Dendritic cell treated with granulocyte-macrophage colony-stimulating factor and Interleukin-4, amounts not matched to agents 40 ng/mL and 50 ng/mL, for 4 days (primary cell): Measurements from ENCODE around the gene RCBTB2.
A peak's percentile ranks its signal among the peaks of the same experiment; 100 is the strongest.

Experiments used
- H3K27ac Mint-ChIP-seq: one replicate; pipeline ENCODE4 v1.8.0; 2022; ENCODE audit warnings: mild to moderate bottlenecking, mixed read lengths
- H3K27me3 Mint-ChIP-seq: one replicate; pipeline ENCODE4 v1.8.0; 2022; ENCODE audit warnings: mild to moderate bottlenecking, mixed read lengths
- H3K36me3 Mint-ChIP-seq: one replicate; pipeline ENCODE4 v1.8.0; 2022; ENCODE audit warnings: low read depth, mixed read lengths
- H3K4me1 Mint-ChIP-seq: one replicate; pipeline ENCODE4 v1.8.0; 2022; ENCODE audit warnings: low read depth, mixed read lengths
- H3K4me3 Mint-ChIP-seq: one replicate; pipeline ENCODE4 v1.8.0; 2022; ENCODE audit warnings: mild to moderate bottlenecking, moderate library complexity, mixed read lengths
- H3K9me3 Mint-ChIP-seq: one replicate; pipeline ENCODE4 v1.8.0; 2022; ENCODE audit warnings: mixed read lengths
- intact Hi-C: fragments of 100-400 bp; cut with micrococcal nuclease; formaldehyde crosslinking; loops from one replicate; pipeline ENCODE4 v1.15.0; 2022

RCBTB2 gene

GRCh38 chr13:48491423-48492095 lies 41.3 kb downstream of the RCBTB2 start:
- intact Hi-C loops, result loop anchor here (1.0 to 5.0 kb wide), 4 partner anchors 9 to 86 kb away; partner anchors contain the start of genes LPAR6 and RCBTB2
- Mint-ChIP-seq H3K4me1 (peaks cover 25% of the 10 kb centered on the region), H3K27me3 (no peaks in the 10 kb centered on the region), H3K36me3 (peaks cover 53% of the 10 kb centered on the region), H3K27ac (no peak overlapping the region), H3K4me3 (no peak overlapping the region), H3K9me3 (no peaks in the 10 kb centered on the region)

- intact Hi-C loops, result loop anchor here (5.0 kb wide), 3 partner anchors 42 to 87 kb away; partner anchors contain the start of genes LPAR6 and RCBTB2
- no peaks in the 10 kb centered on the region for H3K9me3 Mint-ChIP-seq
- H3K27me3 Mint-ChIP-seq, result no peaks in the 10 kb centered on the region
- peaks cover 32% of the 10 kb centered on the region for H3K4me1 Mint-ChIP-seq
- peak overlapping the region; percentile 30 for H3K4me3 Mint-ChIP-seq
- peaks cover 54% of the 10 kb centered on the region for H3K36me3 Mint-ChIP-seq
- no peak overlapping the region for H3K27ac Mint-ChIP-seq
Measured at GRCh38 chr13:48490241-48490640, 42.6 kb downstream of the RCBTB2 start.

- H3K27ac Mint-ChIP-seq, result no peak overlapping the region
- peaks cover 38% of the 10 kb centered on the region for H3K4me1 Mint-ChIP-seq
- no peaks in the 10 kb centered on the region for H3K9me3 Mint-ChIP-seq
- intact Hi-C loops, result loop anchor here (5.0 kb wide), 3 partner anchors 43 to 88 kb away; partner anchors contain the start of genes LPAR6 and RCBTB2
- peak overlapping the region; percentile 14 for H3K4me3 Mint-ChIP-seq
- H3K36me3 Mint-ChIP-seq, result peaks cover 54% of the 10 kb centered on the region
- no peaks in the 10 kb centered on the region for H3K27me3 Mint-ChIP-seq
Measured at GRCh38 chr13:48489666-48490065, 43.2 kb downstream of the RCBTB2 start.

- no peaks in the 10 kb centered on the region for H3K9me3 Mint-ChIP-seq
- H3K4me3 Mint-ChIP-seq, result peak overlapping the region; percentile 35
- peaks cover 38% of the 10 kb centered on the region for H3K4me1 Mint-ChIP-seq
- intact Hi-C loops, result no loop called here
- no peaks in the 10 kb centered on the region for H3K27me3 Mint-ChIP-seq
- H3K36me3 Mint-ChIP-seq, result peaks cover 54% of the 10 kb centered on the region
- H3K27ac Mint-ChIP-seq, result no peak overlapping the region
Measured at GRCh38 chr13:48488995-48489394, 43.9 kb downstream of the RCBTB2 start.

- H3K4me1 Mint-ChIP-seq, result peaks cover 41% of the 10 kb centered on the region
- peaks cover 57% of the 10 kb centered on the region for H3K36me3 Mint-ChIP-seq
- no peak overlapping the region for H3K27ac Mint-ChIP-seq
- no peaks in the 10 kb centered on the region for H3K27me3 Mint-ChIP-seq
- intact Hi-C loops, result no loop called here
- no peak overlapping the region for H3K4me3 Mint-ChIP-seq
- no peaks in the 10 kb centered on the region for H3K9me3 Mint-ChIP-seq
Measured at GRCh38 chr13:48487968-48488367, 44.9 kb downstream of the RCBTB2 start.

GRCh38 chr13:48486836-48487235 lies 46.0 kb downstream of the RCBTB2 start:
- Mint-ChIP-seq H3K4me3 (no peak overlapping the region), H3K27ac (peak overlapping the region; percentile 62), H3K36me3 (peaks cover 69% of the 10 kb centered on the region), H3K9me3 (no peaks in the 10 kb centered on the region), H3K27me3 (no peaks in the 10 kb centered on the region), H3K4me1 (peaks cover 52% of the 10 kb centered on the region)
- intact Hi-C loops, result no loop called here

- peaks cover 73% of the 10 kb centered on the region for H3K36me3 Mint-ChIP-seq
- no peak overlapping the region for H3K4me3 Mint-ChIP-seq
- no peaks in the 10 kb centered on the region for H3K27me3 Mint-ChIP-seq
- H3K27ac Mint-ChIP-seq, result peak overlapping the region; percentile 62
- peaks cover 53% of the 10 kb centered on the region for H3K4me1 Mint-ChIP-seq
- intact Hi-C loops, result no loop called here
- H3K9me3 Mint-ChIP-seq, result no peaks in the 10 kb centered on the region
Measured at GRCh38 chr13:48486362-48486761, 46.5 kb downstream of the RCBTB2 start.

GRCh38 chr13:48485432-48485831 lies 47.4 kb downstream of the RCBTB2 start:
- Mint-ChIP-seq H3K36me3 (peaks cover 78% of the 10 kb centered on the region), H3K4me3 (no peak overlapping the region), H3K4me1 (peaks cover 53% of the 10 kb centered on the region), H3K27ac (peak overlapping the region; percentile 62), H3K27me3 (no peaks in the 10 kb centered on the region), H3K9me3 (no peaks in the 10 kb centered on the region)
- intact Hi-C loops, result no loop called here

GRCh38 chr13:48483575-48483974 lies 49.3 kb downstream of the RCBTB2 start:
- Mint-ChIP-seq H3K27ac (no peak overlapping the region), H3K27me3 (no peaks in the 10 kb centered on the region), H3K36me3 (peaks cover 77% of the 10 kb centered on the region), H3K4me1 (peaks cover 48% of the 10 kb centered on the region), H3K4me3 (no peak overlapping the region), H3K9me3 (no peaks in the 10 kb centered on the region)
- intact Hi-C loops, result loop anchor here (5.0 kb wide), 1 partner anchor 36 kb away; no protein-coding TSS in a partner anchor

- Mint-ChIP-seq H3K27ac (peak overlapping the region; percentile 89), H3K9me3 (no peaks in the 10 kb centered on the region), H3K4me1 (peaks cover 39% of the 10 kb centered on the region), H3K27me3 (no peaks in the 10 kb centered on the region), H3K4me3 (no peak overlapping the region), H3K36me3 (peaks cover 87% of the 10 kb centered on the region)
- intact Hi-C loops, result loop anchor here (5.0 kb wide), 1 partner anchor 41 kb away; no protein-coding TSS in a partner anchor
Measured at GRCh38 chr13:48478391-48478790, 54.5 kb downstream of the RCBTB2 start.

- H3K4me3 Mint-ChIP-seq, result peak overlapping the region; percentile 68
- peaks cover 30% of the 10 kb centered on the region for H3K4me1 Mint-ChIP-seq
- peak overlapping the region; percentile 89 for H3K27ac Mint-ChIP-seq
- H3K9me3 Mint-ChIP-seq, result no peaks in the 10 kb centered on the region
- intact Hi-C loops, result loop anchor here (5.0 kb wide), 1 partner anchor 40 kb away; no protein-coding TSS in a partner anchor
- no peaks in the 10 kb centered on the region for H3K27me3 Mint-ChIP-seq
- peaks cover 78% of the 10 kb centered on the region for H3K36me3 Mint-ChIP-seq
Measured at GRCh38 chr13:48477191-48477855, 55.6 kb downstream of the RCBTB2 start.

GRCh38 chr13:48476686-48477085 lies 56.2 kb downstream of the RCBTB2 start:
- intact Hi-C loops, result loop anchor here (5.0 kb wide), 1 partner anchor 39 kb away; no protein-coding TSS in a partner anchor
- Mint-ChIP-seq H3K36me3 (peaks cover 72% of the 10 kb centered on the region), H3K4me3 (peak overlapping the region; percentile 74), H3K27ac (peak overlapping the region; percentile 93), H3K9me3 (no peaks in the 10 kb centered on the region), H3K27me3 (no peaks in the 10 kb centered on the region), H3K4me1 (peaks cover 24% of the 10 kb centered on the region)

- no peaks in the 10 kb centered on the region for H3K27me3 Mint-ChIP-seq
- H3K27ac Mint-ChIP-seq, result peak overlapping the region; percentile 93
- peaks cover 24% of the 10 kb centered on the region for H3K4me1 Mint-ChIP-seq
- H3K36me3 Mint-ChIP-seq, result peaks cover 67% of the 10 kb centered on the region
- no peaks in the 10 kb centered on the region for H3K9me3 Mint-ChIP-seq
- intact Hi-C loops, result loop anchor here (5.0 kb wide), 1 partner anchor 39 kb away; no protein-coding TSS in a partner anchor
- H3K4me3 Mint-ChIP-seq, result peak overlapping the region; percentile 74
Measured at GRCh38 chr13:48476215-48476614, 56.7 kb downstream of the RCBTB2 start.

GRCh38 chr13:48475230-48475629 lies 57.6 kb downstream of the RCBTB2 start:
- Mint-ChIP-seq H3K27me3 (no peaks in the 10 kb centered on the region), H3K4me1 (peaks cover 24% of the 10 kb centered on the region), H3K36me3 (peaks cover 60% of the 10 kb centered on the region), H3K9me3 (no peaks in the 10 kb centered on the region), H3K4me3 (no peak overlapping the region), H3K27ac (peak overlapping the region; percentile 93)
- intact Hi-C loops, result loop anchor here (5.0 kb wide), 1 partner anchor 38 kb away; no protein-coding TSS in a partner anchor
